Neural cell (in vitro differentiated cells): ENCODE measurements around the gene ELK4.

Source experiments
- CTCF ChIP-seq: fragments of 450-650 bp; IDR thresholded peaks from 2 replicates; pipeline ENCODE4 v1.5.1; 2014; ENCODE audit warnings: antibody characterized with exemption, mild to moderate bottlenecking, moderate library complexity; ENCODE audit not compliant: poor library complexity, severe bottlenecking
- RAD21 ChIP-seq: fragments of 450-650 bp; conservative IDR thresholded peaks from 2 replicates; pipeline ENCODE4 v1.6.1; 2014; ENCODE audit warnings: antibody characterized with exemption, mild to moderate bottlenecking, moderate library complexity

- TF ChIP-seq RAD21 = no peak
- no peak for TF ChIP-seq CTCF
These were observed 15.1 kb downstream of the ELK4 start for GRCh38 chr1:205616563-205617293.
